H9 (cell line): Measurements from ENCODE around the gene MIPEP. TPM values are rescaled to one million over a fixed set of nuclear protein-coding genes. Genes with fewer than 3 reads are reported as not detected.

ENCODE experiments used
- DNase-seq: peaks from one replicate; pipeline ENCODE4 v3.0.0-alpha.2; 2017
- H2AFZ ChIP-seq: one replicate; pipeline ENCODE4 v1.6.1; 2013; ENCODE audit warnings: mild to moderate bottlenecking, low read length, control low read depth, moderate library complexity
- H2AK5ac ChIP-seq: 2 replicates; pipeline ENCODE4 v1.6.1; 2013; ENCODE audit warnings: low read length, control low read depth, mixed read lengths; ENCODE audit not compliant: insufficient read length
- H2BK120ac ChIP-seq: one replicate; pipeline ENCODE4 v1.6.1; 2013; ENCODE audit warnings: low read depth, mild to moderate bottlenecking, low read length, control low read depth, inconsistent platforms; ENCODE audit not compliant: poor library complexity, severe bottlenecking
- H2BK12ac ChIP-seq: 2 replicates; pipeline ENCODE4 v1.6.1; 2013; ENCODE audit warnings: low read length, control low read depth, mixed read lengths, low read depth; ENCODE audit not compliant: insufficient read length
- H2BK15ac ChIP-seq: 2 replicates; pipeline ENCODE4 v1.6.1; 2013; ENCODE audit warnings: low read depth, low read length, control low read depth
- H2BK20ac ChIP-seq: one replicate; pipeline ENCODE4 v1.6.1; 2013; ENCODE audit warnings: low read depth, mild to moderate bottlenecking, low read length, control low read depth, inconsistent platforms; ENCODE audit not compliant: poor library complexity, severe bottlenecking
- H2BK5ac ChIP-seq: 2 replicates; pipeline ENCODE4 v1.6.1; 2013; ENCODE audit warnings: low read length, control low read depth, mixed read lengths; ENCODE audit not compliant: insufficient read length
- H3K14ac ChIP-seq: 2 replicates; pipeline ENCODE4 v1.6.1; 2013; ENCODE audit warnings: low read length, control low read depth; ENCODE audit not compliant: insufficient read depth
- H3K18ac ChIP-seq: 2 replicates; pipeline ENCODE4 v1.6.1; 2013; ENCODE audit warnings: low read depth, mild to moderate bottlenecking, mixed read lengths, low read length, control low read depth; ENCODE audit not compliant: insufficient read length
- H3K23ac ChIP-seq: 2 replicates; pipeline ENCODE4 v1.6.1; 2013; ENCODE audit warnings: low read length, control low read depth, mixed read lengths, low read depth; ENCODE audit not compliant: insufficient read length
- H3K23me2 ChIP-seq: 2 replicates; pipeline ENCODE4 v1.6.1; 2013; ENCODE audit warnings: low read depth, mild to moderate bottlenecking, mixed read lengths, low read length, control low read depth; ENCODE audit not compliant: insufficient read length, poor library complexity, severe bottlenecking
- H3K27ac ChIP-seq: 2 replicates; pipeline ENCODE4 v1.5.1; 2013; ENCODE audit warnings: low read length, control low read depth, mixed read lengths, low read depth; ENCODE audit not compliant: insufficient read length
- H3K27me3 ChIP-seq: 2 replicates; pipeline ENCODE4 v1.6.1; 2013; ENCODE audit warnings: low read length, control low read depth, inconsistent platforms; ENCODE audit not compliant: insufficient read depth
- H3K4ac ChIP-seq: 2 replicates; pipeline ENCODE4 v1.6.1; 2013; ENCODE audit warnings: low read depth, mild to moderate bottlenecking, control low read depth, inconsistent platforms, low read length, moderate library complexity
- H3K4me1 ChIP-seq: 2 replicates; pipeline ENCODE4 v1.6.1; 2013; ENCODE audit warnings: low read length, control low read depth, inconsistent platforms; ENCODE audit not compliant: insufficient read depth
- H3K4me2 ChIP-seq: 2 replicates; pipeline ENCODE4 v1.6.1; 2013; ENCODE audit warnings: low read length, control low read depth, mixed read lengths; ENCODE audit not compliant: insufficient read length, insufficient read depth
- H3K56ac ChIP-seq: 2 replicates; pipeline ENCODE4 v1.6.1; 2013; ENCODE audit warnings: low read depth, mild to moderate bottlenecking, mixed read lengths, low read length, control low read depth; ENCODE audit not compliant: insufficient read length
- H3K79me1 ChIP-seq: 2 replicates; pipeline ENCODE4 v1.6.1; 2013; ENCODE audit warnings: low read depth, mild to moderate bottlenecking, moderate library complexity, low read length, control low read depth, inconsistent platforms; ENCODE audit not compliant: insufficient read depth, poor library complexity, severe bottlenecking
- H3K79me2 ChIP-seq: 2 replicates; pipeline ENCODE4 v1.6.1; 2013; ENCODE audit warnings: low read length, control low read depth, inconsistent platforms; ENCODE audit not compliant: insufficient read depth
- H3K9ac ChIP-seq: 2 replicates; pipeline ENCODE4 v1.6.1; 2013; ENCODE audit warnings: low read length, control low read depth, mixed read lengths; ENCODE audit not compliant: insufficient read length; ENCODE audit errors: extremely low read depth
- H3K9me3 ChIP-seq: one replicate; pipeline ENCODE4 v1.6.1; 2013; ENCODE audit warnings: low read depth, low read length, inconsistent platforms; ENCODE audit not compliant: control insufficient read depth
- H3T11ph ChIP-seq: one replicate; pipeline ENCODE4 v1.6.1; 2013; ENCODE audit warnings: mild to moderate bottlenecking, low read length, control low read depth, inconsistent platforms
- H4K20me1 ChIP-seq: one replicate; pipeline ENCODE4 v1.6.1; 2013; ENCODE audit not compliant: control insufficient read depth, insufficient read length, insufficient read depth
- H4K5ac ChIP-seq: 2 replicates; pipeline ENCODE4 v1.6.1; 2013; ENCODE audit warnings: low read depth, mild to moderate bottlenecking, mixed read lengths, low read length, control low read depth; ENCODE audit not compliant: insufficient read length
- H4K8ac ChIP-seq: replicated peaks from 2 replicates; pipeline ENCODE4 v1.6.1; 2013; ENCODE audit warnings: low read length, control low read depth, mixed read lengths, low read depth; ENCODE audit not compliant: insufficient read length
- H4K91ac ChIP-seq: 2 replicates; pipeline ENCODE4 v1.6.1; 2013; ENCODE audit warnings: low read depth, mild to moderate bottlenecking, moderate library complexity, mixed read lengths, low read length, control low read depth; ENCODE audit not compliant: insufficient read length
- H3K27ac Mint-ChIP-seq, 3 experiments: 2 replicates in 2 of 3; 3 replicates in 1 of 3; pipeline ENCODE4 v1.8.0; 2020 to 2021; ENCODE audit warnings: mixed read lengths in 3 of 3, mild to moderate bottlenecking in 1 of 3, moderate library complexity in 1 of 3
- H3K27me3 Mint-ChIP-seq: 2 replicates; pipeline ENCODE4 v1.8.0; 2021; ENCODE audit warnings: low read depth, mild to moderate bottlenecking, moderate library complexity, mixed read lengths
- H3K36me3 Mint-ChIP-seq, 3 experiments: 2 replicates in 2 of 3; 3 replicates in 1 of 3; pipeline ENCODE4 v1.8.0; 2020 to 2021; ENCODE audit warnings: low read depth in 3 of 3, mixed read lengths in 3 of 3; ENCODE audit not compliant: insufficient read depth in 1 of 3
- H3K4me1 Mint-ChIP-seq, 2 experiments: 2 replicates each; pipeline ENCODE4 v1.8.0; 2020; ENCODE audit warnings: mixed read lengths in 2 of 2
- H3K4me3 Mint-ChIP-seq, 2 experiments: 2 replicates in 1 of 2; 3 replicates in 1 of 2; pipeline ENCODE4 v1.8.0; 2020 to 2021; ENCODE audit warnings: mild to moderate bottlenecking in 2 of 2, mixed read lengths in 2 of 2, moderate library complexity in 1 of 2
- H3K9me3 Mint-ChIP-seq, 2 experiments: 2 replicates in 1 of 2; 3 replicates in 1 of 2; pipeline ENCODE4 v1.8.0; 2020; ENCODE audit warnings: mild to moderate bottlenecking in 2 of 2, mixed read lengths in 2 of 2, moderate library complexity in 1 of 2
- CTCF ChIP-seq: fragments of 200-600 bp; sonication (generic); conservative IDR thresholded peaks from 3 replicates; pipeline ENCODE4 v1.8.0; 2021; ENCODE audit warnings: antibody characterized with exemption, mild to moderate bottlenecking
- WGBS: extraction: QIAGEN DNeasy Blood & Tissue Kit; methylation state at CpG from one replicate; pipeline ENCODE4 v1.1.7; 2013; ENCODE audit warnings: missing lambda C conversion rate, low lambda C conversion rate, mixed read lengths; ENCODE audit not compliant: insufficient read length; ENCODE audit errors: extremely low coverage; 5-methylcytosine and 5-hydroxymethylcytosine counted together
- total RNA-seq: library from RNA; stranded (reverse); gene quantifications from 2 replicates; pipeline ENCODE4 v1.2.1, GENCODE V29; 2021

The MIPEP gene
- total RNA-seq, 1 experiment from 2014 or later, result 18.5 TPM

GRCh38 chr13:23778879-23779278 lies 110.3 kb downstream of the MIPEP start:
- H3K36me3 Mint-ChIP-seq, result peaks cover 20 to 33% (median 24%) of the 10 kb centered on the region in 3 experiments
- no peak overlapping the region for H3T11ph ChIP-seq
- no CpG with 5 or more reads among the region's 1 CpG for WGBS
- H2BK20ac ChIP-seq, result no peak overlapping the region
- no peak overlapping the region for H3K27ac ChIP-seq
- no peak for TF ChIP-seq CTCF
- peaks cover 29 to 35% of the 10 kb centered on the region in 2 experiments for H3K9me3 Mint-ChIP-seq
- no peaks in the 10 kb centered on the region for H3K9me3 ChIP-seq
- H4K20me1 ChIP-seq, result no peaks in the 10 kb centered on the region
- H3K23me2 ChIP-seq, result no peaks in the 10 kb centered on the region
- H3K4me1 ChIP-seq, result no peaks in the 10 kb centered on the region
- no peak overlapping the region for H2AFZ ChIP-seq
- H3K9ac ChIP-seq, result no peak overlapping the region
- no peak overlapping the region for H4K5ac ChIP-seq
- no peaks in the 10 kb centered on the region for H3K79me1 ChIP-seq
- no peak overlapping the region for H3K4ac ChIP-seq
- no peaks in the 10 kb centered on the region for H3K27me3 ChIP-seq
- H2BK5ac ChIP-seq, result no peak overlapping the region
- H3K4me2 ChIP-seq, result no peak overlapping the region
- H3K56ac ChIP-seq, result no peak overlapping the region
- H2BK15ac ChIP-seq, result no peak overlapping the region
- no peaks in the 10 kb centered on the region; the same call in 1 of the 2 replicates for H3K27me3 Mint-ChIP-seq
- no peak overlapping the region for H3K14ac ChIP-seq
- DNase-seq, result no peak
- no peaks in the 10 kb centered on the region for H3K79me2 ChIP-seq
- H4K91ac ChIP-seq, result no peak overlapping the region
- no peaks in the 10 kb centered on the region; a peak in 1 of 4 replicates for H3K4me1 Mint-ChIP-seq
- H3K4me3 Mint-ChIP-seq, result no peak overlapping the region
- H3K23ac ChIP-seq, result no peak overlapping the region
- no peak overlapping the region for H2BK12ac ChIP-seq
- no peak overlapping the region for H3K27ac Mint-ChIP-seq
- no peak overlapping the region for H4K8ac ChIP-seq
- no peak overlapping the region for H3K18ac ChIP-seq
- no peak overlapping the region for H2BK120ac ChIP-seq
- H2AK5ac ChIP-seq, result no peak overlapping the region
